IPS DF 4.7 (cell line): ENCODE data around the gene CD6.
"Not testable (repeated sequence)": the region's sequence is repeated elsewhere in the genome, so short reads cannot be mapped to it uniquely, and the experiment has no call there.

Experiments used
- DNase-seq: peaks from one replicate; pipeline ENCODE4 v3.0.0-alpha.2; 2013; ENCODE audit warnings: low spot score; ENCODE audit errors: extremely low read depth

CD6 gene

DNA sequence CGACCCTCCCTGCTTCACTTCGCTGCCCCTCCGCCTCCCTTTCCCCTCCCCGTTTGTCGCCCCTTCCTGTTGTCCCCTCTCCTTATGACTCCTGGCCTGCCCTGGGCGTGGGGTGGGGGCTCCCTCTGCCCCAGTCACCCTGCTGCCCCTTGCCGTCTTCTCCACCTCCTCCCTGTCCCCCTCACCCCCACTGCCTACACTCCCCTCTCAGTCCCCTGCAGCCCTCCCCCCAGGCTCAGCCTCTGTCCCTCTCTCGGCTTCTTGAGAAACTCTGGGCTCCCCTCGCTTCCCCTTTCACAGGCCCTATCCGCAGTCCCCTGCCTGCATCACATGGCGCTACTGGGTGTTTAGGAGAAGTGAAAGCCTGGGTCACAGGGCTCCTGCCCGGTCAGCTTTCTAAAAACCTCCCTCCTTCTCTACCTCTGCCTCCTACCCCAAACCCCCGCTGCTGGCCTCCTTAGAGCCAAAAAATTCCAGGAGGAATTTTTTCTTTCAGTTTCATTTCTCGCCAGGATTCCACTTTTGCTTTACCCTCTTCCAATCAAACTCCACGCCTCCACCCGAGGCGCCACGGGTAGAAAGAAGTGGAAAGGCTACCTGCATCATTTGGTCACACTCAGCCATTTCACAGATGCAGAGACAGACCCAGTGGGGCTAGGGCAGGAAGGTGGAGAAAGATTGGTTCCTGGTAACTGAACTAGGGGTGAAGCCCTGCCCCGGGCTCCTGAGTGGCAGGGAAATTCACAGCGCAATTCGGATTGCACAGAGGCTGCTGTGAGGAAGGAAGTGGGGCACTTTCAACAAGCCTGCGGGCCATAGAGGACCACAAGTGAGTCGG is 19.4 kb upstream of the CD6 start, which contains the start of gene SLC15A3:
Gene SLC15A3 (minus strand): TSS at position 273 of the 838 bp plus-strand sequence. CDS start 625 bp downstream, outside the sequence.
- no peak for DNase-seq

DNA sequence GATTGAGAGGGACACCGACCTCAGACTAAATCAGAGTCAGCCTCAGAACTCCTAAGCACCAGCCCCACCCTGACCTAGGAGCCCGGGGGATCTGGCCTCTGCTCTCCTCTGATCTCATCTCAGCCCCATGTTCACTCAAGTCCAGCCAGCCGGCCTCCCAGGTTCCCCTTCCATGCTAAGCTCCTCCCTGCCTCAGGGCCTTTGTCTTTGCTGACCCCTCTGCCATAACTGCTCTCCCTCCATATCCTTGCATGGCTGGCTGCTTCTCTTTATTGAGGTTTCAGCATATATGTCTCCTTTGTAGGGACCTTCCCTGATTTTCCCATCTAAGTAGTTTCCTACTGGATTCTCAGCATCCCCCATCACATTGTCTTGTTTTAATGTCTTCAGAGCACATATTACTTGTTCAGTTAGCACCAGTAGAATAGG is 18.7 kb upstream of the CD6 start:
- no peak for DNase-seq

DNA sequence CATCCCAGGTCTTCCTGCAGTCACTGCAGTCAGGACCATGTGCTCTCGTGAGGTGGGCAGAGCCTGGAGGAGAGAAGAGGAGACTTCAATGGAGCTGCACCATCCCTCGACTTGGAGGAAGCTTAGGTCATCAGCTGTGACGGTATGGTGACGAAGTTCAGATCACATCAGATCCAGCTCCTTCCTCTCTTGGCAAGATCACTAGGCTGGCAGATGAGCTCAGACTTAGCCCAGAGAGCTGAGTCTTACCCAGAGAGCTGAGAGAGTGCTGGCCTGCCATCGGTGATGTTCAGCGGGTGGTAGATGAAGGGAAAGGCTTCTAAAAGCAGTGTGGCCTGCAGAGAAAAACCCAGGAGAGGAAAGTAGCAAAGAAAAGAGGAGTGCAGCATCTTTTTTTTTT is 17.7 kb upstream of the CD6 start:
- DNase-seq, result no peak

DNA sequence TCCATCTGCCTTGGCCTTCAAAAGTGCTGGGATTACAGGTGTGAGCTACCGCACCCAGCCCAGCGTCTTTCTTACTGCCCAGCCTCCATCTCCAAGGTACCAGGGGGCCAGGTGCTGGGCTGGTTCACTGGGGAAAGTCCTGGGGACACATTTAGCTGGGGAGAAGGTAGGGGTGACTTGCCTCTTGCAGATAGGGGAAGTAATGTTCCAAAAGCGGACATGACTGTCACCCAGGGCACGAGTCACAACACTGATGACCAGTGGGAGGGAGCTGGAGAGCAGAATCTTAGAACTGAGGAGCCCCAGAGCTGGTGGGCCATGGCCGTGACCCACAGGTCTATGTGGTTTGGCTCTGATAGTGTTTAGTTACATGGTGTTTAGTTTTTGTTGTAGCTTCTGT is 17.1 kb upstream of the CD6 start:
- DNase-seq, result no peak

DNA sequence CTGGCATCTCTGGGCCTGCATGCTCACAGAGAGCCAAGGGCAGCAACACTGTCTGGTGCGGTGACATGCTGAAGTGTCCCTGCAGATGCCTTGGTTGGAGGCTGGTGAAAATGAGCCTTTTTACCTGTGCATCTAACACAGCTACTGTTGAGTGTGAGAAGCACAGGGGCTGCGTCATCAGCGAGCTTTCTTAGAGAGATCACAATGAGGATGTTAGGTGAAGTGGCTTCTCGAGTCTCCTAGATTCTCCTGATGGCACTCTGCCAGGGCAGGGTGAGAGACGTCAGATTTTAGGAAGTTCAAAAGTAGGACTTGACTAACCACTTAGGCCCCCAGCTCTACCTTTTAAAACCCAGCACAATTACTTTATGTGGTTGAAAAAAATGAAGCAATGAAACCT is 15.9 kb upstream of the CD6 start:
- DNase-seq, result no peak

DNA sequence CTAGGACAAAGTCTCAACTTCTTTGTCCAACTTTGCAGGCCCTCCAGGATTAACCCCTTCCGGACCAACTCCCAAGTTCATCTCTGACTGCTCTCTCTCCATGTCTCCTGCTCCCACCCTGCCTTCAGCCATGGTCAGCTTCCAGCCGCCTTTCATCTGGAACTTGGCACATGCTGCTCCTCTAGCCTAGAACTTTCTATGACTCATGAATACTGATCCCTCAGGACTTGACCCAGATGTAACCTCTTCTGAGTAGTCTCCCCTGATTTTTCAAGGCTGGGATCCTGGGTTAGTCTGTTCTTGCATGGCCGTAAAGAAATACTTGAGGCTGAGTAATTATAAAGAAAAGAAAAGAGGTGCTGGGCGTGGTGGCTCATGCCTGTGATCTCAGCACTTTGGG is 14.3 kb upstream of the CD6 start:
- no peak for DNase-seq

DNA sequence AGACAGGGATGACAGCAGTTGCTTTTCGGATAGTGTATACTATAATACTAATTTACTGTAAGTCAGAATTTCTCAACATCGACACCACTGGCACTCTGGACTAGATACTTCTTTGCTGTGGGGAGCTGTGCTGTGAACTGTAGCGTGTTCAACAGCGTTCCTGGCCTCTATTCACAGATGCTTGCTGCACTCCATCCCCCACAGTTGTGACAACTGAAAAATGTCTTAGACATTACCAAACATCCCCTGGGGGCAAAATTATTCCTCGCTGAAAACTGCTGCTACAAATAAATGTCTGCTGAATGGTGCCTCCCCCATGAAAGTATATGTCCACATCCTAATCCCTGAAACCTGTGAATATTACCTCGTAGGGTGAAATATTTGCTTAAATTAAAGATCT is 12.0 kb upstream of the CD6 start:
- DNase-seq, result no peak

DNA sequence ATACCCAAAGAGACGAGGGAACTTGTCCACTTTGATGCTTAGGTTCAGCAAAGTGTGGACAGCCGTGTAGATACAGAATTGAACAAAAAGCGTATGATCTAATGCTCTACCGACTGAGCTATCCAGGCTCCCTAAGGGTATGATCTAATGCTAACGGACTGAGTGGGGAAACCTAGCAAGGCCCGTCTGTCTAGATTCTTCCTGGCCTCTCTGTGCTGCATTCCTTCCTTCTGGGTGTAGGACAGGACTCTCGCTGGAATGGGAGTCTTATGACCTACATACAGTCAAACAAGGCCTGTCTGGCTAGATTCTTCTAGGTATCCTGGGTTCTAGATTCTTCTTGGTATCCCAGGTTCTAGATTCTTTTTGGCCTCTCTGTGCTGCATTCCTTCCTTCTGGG is 11.1 kb upstream of the CD6 start:
- no peak for DNase-seq

DNA sequence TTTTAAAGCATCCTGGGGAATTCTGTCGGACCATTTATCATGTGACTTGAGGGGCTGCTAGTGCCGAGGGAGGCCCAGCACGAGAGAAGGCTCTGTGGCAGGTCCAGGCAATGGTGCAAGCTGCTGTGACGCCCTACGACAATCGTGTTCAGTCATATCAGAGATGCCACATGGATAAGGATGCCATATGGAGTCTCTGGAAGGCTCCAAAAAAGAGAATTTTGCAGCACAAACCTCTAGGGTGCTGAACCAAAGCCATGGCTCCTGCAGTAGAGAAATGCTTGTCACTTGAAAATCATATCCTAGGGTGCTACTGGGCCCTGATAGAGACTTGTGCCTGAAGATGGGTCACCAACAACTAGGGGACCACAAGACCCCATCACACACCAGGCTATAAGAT is 6.7 kb upstream of the CD6 start:
- DNase-seq, result no peak

DNA sequence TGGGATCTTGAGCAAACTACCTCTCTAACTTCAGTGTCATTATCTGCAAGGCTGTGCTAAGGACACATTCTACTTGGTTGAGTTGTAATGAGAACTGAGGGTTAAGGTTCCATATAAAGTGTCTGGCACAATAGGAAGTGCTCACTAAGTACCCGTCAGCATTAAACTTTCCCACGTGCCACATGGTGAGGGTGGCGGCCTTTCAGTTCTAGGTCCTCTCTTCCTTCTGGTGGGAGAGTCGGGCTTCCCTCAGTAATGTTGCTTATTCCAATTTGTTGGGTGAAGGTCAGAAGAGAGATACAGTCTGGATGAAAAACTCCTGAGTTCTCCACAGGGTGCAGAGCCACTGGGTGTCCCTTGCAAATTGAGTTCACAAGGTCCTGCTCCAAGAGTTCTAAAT is 4.6 kb upstream of the CD6 start:
- DNase-seq, result no peak

DNA sequence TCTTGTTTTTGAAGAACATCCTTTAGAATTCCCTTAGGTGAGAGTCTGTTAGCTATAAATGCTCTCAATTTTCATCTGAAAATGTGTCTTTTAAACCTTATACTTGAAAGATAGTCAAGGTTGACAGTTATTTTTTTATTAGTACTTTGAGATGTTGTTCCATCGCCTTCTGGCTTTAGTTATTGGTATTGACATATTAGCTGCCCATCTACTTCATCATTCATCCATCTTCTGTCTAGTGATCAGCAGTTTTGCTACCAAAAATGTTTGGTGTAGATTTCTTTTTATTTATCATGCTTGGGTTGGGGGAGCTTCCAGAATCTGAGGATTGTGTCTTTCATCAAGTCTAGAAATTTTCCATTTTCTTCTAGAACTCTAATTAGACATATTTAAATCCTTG is 3.3 kb upstream of the CD6 start:
- no peak for DNase-seq

DNA sequence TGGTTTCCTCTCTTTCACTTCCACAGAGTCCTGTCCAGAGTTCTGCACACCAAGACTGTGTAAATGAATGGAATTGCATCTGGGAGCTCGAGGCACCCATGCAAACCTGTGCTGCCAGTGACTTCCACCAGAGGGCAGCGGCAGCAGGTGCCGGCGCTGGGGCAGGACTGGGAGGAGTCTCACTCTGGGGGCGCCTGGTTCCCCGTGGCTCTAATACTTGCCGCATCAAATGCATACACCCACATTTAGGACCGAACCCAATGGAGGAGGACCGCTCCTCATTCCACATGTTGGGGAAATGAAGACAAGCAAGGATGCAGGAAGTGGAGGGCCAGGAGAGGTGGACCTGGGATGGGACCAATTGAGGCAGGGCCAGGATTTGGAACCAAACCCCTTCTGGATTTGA is 1.1 kb upstream of the CD6 start:
- DNase-seq, result no peak

DNA sequence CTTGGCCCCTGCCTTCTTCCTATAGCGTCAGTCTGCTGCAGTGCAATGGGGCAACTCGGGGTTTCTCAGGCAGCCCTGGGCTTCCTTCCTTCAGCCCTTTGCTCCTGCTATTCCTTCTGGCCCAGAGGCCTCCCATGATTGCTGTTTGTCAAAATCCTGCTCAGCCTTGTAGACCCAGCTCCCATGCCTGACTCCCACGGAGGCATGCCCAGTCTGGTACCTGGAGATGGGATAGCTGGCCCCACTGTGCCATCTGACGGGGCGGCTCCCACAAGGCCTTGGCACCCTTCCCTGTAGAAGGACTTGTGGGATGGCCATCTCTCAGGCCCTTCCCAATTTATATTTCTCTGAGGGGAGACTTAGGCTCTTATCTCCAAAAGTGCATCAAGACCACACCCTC is 590 bp upstream of the CD6 start:
- no peak for DNase-seq

DNA sequence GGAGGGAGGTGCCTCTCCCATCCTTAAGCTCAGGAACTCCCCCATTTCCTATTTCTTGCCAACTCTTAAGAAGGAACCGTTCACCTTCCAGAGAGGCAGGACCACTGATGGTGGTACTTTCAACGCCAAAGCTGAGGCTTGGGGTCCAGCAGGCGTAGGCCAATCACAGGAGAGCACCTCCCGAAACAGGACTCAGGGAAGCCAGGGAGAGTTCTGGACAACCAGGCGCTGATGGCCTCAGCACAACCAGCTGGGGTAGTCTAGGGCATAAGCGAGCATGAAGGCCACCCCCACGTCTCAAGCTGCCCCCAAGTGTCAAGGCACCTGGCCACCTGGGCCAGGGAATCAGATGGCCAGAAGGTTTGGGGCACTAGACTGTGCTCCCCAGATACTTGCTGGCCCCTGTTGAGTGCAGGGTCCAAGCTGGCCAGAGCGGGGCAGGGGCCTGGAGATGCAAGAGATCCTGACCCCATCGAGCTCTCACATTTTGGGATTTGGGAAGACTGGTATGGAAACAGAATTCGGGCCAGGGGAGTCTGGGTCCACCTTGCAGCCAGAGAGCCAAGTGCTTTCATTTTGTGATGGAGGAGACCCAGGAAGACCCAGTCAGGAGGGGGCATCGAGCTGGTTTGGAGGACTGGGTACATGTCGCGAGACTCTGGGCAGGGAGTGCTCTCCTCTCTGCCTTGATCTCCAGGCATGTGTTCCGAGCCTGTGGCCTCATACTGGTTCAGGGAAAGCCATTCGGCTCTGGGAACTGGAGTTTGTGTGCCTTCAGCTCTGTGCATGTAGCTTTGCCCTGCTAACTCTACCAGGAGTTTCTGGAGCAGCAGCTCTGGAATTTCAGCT is 926 bp downstream of the CD6 start:
- no peak for DNase-seq

DNA sequence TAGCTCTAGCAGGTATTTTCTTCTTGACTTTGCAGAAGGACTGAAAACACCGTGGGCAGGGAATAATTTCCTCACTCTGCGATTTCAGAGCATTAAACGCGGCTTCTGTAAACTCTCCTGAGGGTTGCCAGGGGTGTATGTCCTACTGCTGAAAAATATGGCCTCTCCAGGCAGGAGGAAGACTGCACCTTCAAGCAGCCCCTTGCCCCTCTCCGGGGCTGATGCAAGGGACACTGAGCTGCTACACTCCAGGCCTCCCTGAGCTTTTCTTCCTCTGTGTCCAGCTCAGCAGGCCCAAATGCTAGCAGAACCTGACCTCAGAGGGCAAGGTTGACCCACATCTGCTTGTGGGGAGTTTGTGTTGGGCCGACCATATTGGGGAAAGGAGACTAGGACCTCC is 2.2 kb downstream of the CD6 start:
- no peak for DNase-seq

DNA sequence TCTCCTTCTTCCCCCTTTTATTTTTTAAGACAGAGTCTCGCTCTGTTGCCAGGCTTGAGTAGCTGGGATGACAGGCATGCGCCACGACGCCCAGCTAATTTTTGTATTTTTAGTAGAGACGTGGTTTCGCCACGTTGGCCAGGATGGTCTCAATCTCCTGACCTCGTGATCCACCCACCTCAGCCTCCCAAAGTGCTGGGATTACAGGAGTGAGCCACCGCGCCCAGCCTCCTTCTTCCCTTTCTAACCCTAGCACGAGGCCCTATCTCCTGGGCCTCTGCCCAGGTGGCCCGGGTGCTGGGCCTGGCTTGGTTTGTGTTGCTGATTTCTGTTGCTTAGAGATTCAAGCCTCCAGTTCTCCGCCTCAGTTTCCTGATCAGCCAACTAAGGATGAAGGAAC is 2.8 kb downstream of the CD6 start:
- DNase-seq, result not testable (repeated sequence)

DNA sequence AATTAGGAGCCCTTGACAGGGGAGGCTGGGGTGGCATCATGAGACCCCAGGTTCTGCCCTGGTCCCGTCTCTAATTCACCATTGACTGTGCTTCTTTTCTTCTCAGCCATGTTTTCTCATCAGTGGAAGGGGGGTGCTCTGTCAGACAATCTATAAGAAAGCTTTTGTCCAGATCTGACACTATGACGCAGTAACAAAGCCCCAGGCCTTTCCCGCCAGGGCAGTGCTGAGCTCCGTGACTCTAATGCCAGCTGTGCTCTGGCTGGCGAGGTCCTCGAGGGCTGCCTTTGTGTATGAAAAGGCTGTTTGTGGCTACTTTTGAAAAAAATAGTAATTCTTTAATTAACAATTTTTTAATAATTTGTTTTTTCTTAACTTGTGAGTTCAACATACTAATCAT is 3.2 kb downstream of the CD6 start:
- DNase-seq, result no peak

DNA sequence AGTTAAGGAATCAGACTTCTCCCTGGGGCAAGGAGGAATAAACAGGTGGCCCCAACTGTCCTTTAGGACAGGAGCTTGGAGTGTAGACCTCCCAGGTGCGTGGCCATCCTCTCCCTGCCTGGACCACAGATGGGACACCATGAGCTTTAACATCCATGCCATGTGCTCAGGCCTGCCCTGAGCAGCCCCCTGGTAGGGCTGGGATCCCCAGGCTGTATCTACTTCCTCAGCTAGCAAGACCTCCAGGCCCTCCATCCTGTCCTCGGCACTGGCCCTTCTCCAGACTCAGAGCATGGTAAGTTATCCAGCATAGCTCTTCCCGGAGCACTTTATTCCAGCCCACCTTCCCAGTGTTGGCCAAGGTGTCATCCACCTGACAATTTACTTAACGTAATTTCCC is 5.7 kb downstream of the CD6 start:
- DNase-seq, result no peak

DNA sequence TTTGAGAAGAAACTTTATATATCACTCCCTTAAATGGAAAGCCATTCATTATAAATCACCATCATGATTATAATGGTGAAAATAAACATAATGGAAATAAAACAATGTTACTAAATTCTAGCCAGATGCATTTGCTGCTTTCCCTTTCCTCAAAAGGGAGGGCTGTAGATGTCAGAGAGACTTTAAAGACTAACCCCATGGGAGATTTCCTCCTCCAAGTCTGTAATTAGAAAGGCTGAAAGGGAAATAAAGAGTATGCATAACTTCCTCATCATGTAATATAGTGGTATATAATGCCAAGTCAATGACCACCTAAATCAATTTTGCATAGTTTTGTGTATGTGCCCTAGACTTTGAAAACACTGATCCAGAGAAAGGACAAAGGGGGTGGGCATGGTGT is 6.4 kb downstream of the CD6 start:
- DNase-seq, result no peak

DNA sequence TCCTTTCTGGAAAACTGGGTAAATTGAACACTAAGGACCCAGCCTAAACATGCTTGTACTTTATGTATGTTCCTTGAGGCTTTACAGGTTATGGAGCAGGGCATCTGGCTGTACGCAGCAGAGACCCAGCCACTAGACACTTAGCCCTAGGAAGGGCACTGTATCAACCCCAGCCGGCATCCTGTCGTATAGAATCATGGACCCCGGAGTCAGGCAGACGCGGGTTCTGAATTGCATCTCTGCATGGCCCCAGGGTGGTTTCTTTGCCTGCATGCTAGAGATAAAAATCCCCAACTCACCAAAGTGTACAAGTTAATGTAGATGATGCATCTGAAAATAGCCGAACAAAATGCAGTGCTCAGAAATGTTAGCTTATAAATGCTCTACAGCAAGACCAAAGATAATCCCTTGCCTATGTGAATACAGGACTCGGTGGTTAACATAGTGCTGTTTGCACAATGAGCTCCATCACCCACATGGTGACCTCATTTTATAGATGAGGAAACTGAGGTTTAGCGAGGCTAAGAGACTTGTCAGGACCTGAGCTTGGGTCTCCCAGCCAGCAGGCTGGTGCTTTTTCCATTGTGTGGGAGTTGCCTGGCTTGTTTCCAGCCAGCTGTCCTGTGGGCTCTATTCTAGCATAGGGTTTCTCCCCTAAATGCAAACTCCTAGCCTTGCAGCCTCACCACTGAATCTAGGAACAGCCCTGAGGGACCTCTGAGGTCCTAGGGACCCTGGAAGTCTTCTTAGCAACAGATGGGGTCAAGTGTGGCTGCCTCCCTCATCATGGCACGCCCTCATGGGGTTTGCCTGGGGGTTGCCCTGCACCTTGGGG is 7.3 kb downstream of the CD6 start:
- DNase-seq, result no peak

DNA sequence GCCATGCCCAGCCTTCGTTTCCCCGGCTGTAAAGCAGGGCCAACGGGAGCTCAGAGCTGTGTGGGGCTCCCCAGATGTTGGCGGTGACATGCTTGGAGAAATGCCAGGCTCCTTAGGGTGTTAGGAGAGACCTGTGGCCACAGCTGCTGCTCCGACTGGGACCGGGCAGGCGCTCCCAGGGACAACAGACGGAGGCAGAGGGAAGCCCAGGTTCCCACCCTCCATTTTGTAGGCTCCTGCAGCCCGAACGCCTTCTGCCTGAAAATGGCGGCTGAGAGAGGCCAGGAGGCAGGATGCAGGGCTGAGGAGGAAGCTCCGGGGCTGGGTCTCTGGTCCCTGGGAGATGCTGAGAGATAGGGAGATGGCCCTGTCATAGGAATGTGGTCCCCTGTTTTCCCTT is 10.0 kb downstream of the CD6 start:
- no peak for DNase-seq

DNA sequence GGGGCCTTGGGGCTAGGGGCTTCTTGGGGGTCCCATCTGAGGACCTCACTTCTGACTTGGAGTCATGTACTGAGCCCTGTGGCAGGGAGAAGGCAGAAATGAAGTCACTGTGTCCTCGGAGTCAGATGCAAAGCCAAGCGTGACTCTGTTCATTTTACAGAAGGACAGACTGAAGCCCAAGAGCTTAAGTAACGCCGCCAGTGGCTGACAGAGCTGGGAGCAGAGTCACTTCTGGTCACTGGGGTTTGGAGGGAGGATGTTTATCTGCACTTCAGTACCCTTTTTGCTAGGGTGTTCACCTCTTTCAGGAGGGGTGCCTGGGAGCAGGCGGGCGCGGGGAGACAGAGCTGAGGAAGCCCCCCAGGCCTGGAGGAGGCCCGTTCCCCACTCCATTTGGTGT is 10.7 kb downstream of the CD6 start:
- DNase-seq, result no peak
